Activated CD8-positive, alpha-beta memory T cell treated with anti-CD3 and anti-CD28 coated beads, Interleukin-2, amount 50 U/mL, for 4 hours (primary cell): ENCODE measurements around the gene ADRA2B.
"Not testable (repeated sequence)": the region's sequence is repeated elsewhere in the genome, so short reads cannot be mapped to it uniquely, and the experiment has no call there.

Experiments used
- DNase-seq: peaks from one replicate; pipeline ENCODE4 v3.0.0-alpha.2; 2020

ADRA2B gene

DNA sequence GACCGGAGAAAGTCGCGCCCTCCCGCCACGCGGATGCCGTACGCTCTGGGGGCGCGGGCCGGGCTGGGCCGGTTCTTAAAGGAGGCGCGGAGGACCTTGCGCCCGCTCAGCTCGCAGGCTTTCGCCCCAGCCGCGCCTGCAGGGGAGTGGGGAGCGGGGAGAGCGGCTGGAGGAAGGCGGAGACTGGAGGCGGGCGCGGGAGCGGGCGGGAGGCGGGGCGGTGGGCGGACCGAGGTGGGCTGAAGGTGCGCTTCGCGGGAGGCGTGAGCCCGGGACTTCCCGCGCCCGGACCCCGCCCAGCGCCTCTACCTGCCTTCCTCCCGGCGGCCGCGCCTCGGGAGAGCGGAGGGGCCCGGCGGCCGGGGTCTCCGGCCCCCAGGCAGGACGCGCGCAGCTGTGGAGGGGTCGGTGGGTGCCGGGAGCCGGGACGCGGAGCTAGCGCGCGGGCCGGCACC, at the start of gene ADRA2B:
Gene ADRA2B (minus strand): TSS at position 148 of the 455 bp plus-strand sequence. CDS start 422 bp downstream, outside the sequence.
- peak; percentile 84 for DNase-seq

DNA sequence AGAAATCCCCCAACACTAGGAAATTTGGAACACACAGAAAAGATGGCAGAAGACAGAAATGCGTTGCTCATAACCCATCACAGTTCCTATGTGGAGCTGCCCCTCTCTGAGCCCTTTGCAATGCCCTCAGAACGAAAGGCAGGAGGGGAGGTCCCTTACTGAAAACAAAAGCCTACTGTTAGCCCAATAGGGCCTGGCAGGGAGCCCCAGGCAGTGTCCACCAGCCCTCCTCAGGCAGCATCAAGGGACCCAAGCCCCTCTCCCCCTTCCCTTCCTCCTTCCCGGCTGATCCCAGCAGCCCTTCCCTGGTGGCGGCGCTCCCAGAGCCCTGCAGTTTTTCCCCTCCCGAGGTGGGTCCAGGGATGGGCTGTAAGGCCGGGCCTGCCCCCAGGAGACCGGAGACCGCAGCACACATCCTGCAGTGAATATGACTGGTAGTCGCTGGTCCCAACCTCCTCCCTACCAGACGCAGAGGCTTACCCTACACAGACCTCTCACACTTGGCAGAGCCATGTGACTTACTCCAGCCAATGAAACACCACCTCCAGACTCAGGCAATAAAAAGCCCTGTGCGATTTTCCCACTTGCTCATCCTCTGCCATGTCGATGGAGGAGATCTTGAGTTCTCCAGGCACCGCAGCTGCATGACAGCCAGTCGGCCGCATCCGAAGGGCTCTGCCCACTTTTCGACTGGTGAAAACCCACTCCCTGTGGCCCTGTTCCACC, 48.3 kb upstream of the ADRA2B start:
- peak; percentile 61 for DNase-seq

- DNase-seq: peak; percentile 88
These were observed 47.5 kb upstream of the ADRA2B start for GRCh38 chr2:96163768-96164429.

GRCh38 chr2:96163415-96163767, 47.0 kb upstream of the ADRA2B start:
- DNase-seq: no peak

GRCh38 chr2:96161898-96162297, 45.5 kb upstream of the ADRA2B start:
- no peak for DNase-seq

DNA sequence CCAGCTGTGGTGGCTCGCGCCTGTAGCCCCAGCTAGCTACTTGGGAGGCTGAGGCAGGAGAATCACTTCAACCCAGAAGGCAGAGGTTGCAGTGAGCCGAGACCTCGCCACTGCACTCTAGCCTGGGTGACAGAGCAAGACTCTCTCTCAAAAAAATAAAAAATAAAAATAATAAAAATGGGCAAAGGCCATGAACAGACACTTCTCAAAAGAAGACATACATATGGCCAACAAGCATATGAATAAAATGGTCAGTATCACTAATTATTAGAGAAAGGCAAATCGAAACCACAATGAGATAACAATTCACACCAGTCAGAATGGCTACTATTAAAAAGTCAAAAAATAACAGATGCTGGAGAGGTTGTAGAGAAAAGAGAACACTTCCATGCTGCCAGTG, 44.0 kb upstream of the ADRA2B start:
- not testable (repeated sequence) for DNase-seq

GRCh38 chr2:96159084-96159830, 42.9 kb upstream of the ADRA2B start:
- DNase-seq: peak; percentile 56

- no peak for DNase-seq
These were observed 42.2 kb upstream of the ADRA2B start for GRCh38 chr2:96158554-96158940.

DNA sequence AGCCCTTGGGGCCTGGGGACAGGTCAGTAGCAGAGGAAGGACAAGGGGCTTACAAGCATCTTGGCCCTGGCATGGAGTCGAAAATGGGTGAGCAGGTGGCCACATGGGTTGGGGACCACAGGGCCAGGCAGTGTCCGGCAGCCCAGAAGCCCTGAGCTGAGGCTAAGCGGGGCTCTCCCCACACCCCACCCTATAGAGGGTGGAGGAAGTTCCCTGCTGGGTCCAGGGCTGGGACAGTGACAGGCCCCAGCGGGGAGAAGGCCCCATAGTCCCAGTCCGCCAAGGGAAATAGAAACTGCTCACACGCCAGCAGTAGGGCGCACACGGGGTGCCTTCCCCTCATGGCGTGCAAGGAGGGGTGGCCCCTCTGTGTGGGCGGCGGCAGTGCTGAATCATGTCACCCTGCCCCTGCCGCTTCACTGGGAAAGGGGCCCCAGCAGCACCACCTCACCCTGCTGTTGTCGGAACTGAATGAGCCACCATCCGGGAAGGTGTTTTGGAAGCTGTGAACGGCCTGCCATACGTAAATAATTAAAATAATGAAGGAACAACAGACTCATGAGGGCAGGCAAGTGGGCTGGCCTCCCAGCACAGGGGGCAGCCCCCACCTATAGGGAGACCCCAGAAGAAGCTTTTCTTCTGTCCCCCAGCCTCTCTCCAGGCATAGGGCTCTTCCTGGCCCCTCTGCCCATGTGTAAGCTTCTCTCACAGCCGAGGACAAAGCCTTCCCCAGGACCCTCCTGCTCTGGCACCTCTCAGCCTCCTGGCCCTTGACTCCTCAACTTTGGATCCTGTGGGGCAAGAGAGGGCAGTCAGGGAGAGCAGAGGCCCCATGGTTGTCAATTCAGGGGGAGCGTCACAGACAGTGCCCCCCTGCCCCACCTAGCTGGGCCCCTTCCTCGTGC, 41.5 kb upstream of the ADRA2B start:
- peak; percentile 93 for DNase-seq

- DNase-seq: no peak
These were observed 40.7 kb upstream of the ADRA2B start for GRCh38 chr2:96156926-96157648.

DNA sequence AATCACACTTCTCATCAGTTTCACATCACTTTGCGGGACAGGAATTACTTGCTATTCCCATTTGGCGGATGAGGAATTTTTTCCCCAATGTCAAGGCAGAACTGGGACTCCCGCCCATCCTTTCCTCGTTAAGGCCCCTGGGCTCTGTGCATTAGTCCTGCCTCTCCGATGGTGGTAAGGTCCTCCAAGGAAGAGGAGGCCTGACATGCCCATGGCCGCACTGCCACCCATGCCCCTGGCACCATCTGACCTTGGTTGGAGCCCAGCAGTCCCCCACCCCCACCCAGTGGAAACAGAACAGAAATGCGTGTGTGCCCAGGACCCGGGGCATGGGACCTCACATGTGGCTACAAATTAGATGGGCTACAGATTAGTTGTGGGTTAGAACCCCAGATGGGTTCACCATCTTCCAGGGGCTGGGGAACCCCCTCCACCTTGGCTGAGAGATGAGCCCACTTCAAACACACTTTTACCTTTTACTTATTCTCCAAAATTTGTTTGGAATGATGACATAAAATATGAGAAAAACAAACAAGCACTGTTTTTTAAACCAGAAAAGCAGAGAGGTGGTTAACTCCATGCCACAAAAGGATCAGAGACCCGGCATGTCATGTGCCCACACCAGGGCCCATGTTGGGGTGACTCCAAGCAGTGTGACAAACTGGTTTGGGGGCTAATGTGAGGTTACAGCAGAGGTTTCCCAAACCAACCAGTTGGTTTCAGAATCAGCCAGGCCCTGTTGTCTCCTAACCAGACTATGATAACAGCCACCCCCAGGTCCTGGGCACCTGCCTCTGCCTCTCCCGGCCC, 39.8 kb upstream of the ADRA2B start:
- no peak for DNase-seq

DNA sequence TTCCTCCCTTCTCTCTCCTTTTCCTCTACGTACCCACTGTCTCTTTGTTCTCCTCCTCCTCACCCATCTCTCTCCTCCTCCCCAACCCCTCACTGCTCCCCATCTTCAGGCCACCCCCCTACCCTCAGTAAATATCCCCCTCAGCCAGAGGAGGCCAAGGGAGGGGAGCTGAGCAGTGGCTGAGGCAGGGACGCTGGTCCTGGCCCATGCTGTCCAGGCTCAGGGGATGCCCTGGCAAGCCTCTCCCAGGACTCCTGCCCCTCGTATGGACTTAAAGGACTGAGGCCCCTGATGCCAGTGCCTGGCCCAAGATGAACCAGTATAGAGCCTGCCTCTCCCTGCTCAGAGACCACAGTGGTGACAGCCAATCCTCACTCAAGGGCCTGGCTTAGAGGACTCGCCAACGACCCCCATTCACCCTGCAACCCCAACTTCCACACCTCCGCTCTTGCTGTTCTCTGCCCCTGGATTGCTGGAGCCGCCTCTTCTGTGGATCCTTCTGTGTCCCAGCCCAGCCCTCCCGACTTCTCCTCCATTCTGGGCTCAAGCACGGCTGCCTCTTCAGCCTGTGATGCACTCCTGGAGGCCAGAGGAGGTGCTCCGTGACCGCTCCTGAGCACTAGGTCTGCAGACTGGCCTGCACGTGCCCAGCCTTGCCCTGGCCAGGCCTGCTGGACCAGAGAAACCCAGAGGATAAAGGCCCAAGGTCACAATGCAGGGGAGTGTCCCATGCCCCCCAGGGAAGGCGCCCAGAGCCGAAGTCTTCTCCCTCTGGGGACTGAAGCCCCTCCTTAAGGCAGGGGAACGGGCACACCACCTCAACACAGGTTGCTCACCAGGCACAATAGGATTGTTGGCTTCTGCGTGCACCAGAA, 38.4 kb upstream of the ADRA2B start:
- DNase-seq: no peak

DNA sequence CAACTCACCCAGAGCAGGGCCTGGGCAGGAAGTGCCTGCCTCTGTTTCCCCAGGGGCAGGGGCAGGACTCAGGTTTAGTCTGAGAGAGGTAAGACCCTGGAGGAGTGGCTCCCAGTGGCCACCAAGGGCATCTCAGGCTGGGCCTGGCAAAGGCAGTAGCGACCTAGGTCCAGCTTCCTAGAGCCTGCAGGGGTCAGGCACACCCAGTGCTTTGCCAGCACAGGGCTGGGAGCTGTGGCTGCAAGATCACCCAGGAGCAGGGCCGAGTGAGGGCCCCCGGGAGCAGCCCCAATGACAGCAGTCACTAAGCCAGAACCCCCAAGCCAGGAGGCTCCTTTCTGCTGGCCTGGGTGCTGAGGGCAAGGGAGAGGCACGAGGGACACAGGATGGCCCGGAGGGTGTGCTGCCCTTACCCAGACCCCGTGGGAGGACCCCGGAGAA, 37.6 kb upstream of the ADRA2B start:
- no peak for DNase-seq

DNA sequence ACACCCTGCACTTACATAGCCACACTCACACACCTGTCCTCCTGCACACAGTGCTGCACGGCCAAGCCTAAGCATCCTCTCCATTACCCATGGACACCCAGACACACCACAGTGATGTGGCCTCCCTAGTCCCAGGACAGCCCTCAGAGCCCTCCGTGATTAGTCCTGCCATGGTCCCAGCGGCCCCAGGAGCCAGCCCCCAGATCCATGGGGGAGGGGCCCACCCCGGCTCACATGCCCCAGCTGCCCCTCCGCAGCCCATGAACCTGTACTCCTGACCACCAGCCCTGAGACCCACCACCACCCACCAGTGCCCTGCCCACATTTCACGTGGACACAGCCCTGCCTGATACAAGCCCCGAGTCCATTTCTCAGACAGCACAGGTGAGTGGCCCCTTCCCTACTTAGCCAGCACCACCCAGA, 36.9 kb upstream of the ADRA2B start:
- DNase-seq: no peak

DNA sequence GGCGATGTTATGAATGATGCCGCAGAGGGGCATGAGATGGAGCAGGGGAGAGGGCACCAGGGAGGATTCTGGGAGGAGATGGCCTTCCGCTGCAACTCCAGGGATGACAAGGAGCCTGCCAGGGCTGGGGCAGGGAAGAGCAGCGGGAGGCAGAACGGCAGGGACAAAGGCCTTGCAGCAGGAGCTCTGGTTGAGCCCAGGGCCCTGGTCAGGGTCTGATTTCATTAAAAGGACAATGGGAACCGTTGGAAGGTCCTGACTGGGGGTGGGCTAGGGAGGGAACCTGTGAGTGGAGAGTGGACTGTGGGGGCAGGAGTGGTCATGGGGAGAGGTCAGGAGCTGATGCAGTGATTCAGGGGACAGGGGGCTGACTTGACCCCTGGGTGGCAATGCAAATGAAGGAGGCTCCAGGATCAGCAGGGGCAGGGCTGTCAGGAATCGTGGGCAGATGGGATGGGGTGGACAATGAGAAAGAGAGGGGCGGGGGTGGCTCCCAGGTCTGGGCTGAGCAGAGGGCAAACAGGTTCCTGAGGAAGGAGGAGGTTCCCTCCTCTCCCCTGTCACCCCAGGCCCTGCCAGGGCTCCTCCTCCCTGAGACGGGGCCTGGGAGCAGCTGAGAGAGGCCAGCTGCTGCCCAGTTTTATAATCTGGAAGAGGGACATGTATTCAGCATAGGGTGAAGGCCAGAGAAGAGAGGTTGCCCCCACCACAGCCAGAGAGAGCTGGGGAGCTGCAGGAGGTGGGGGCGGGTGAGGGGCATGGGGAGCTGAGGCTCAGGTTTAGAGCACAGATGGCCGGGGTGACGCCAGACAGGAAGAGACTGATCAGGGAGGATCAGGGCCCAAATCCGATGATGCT, 36.2 kb upstream of the ADRA2B start:
- no peak for DNase-seq

GRCh38 chr2:96151595-96152303, 35.4 kb upstream of the ADRA2B start:
- DNase-seq: no peak

GRCh38 chr2:96150791-96151594, 34.6 kb upstream of the ADRA2B start:
- no peak for DNase-seq
